MM.1S (cell line): ENCODE results near the gene FBF1.

Source experiments
- CTCF ChIP-seq: fragments of 300-600 bp; sonication (generic); IDR thresholded peaks from 2 replicates; pipeline ENCODE4 v1.5.1; 2016; ENCODE audit warnings: antibody characterized with exemption, low read length, mixed read lengths
- EZH2 ChIP-seq: fragments of 300-600 bp; sonication (generic); optimal IDR thresholded peaks from 2 replicates; pipeline ENCODE3; 2017; ENCODE audit warnings: low read depth, mild to moderate bottlenecking, antibody characterized with exemption, low read length, mixed read lengths
- EZH2phosphoT487 ChIP-seq: fragments of 300-600 bp; sonication (generic); IDR thresholded peaks from 2 replicates; pipeline ENCODE4 v1.6.1; 2018; ENCODE audit warnings: antibody characterized with exemption, low read length

GRCh38 chr17:75895370-75896155 is 45.3 kb downstream of the FBF1 start:
- TF ChIP-seq EZH2: no peak
- no peak for TF ChIP-seq EZH2phosphoT487
- TF ChIP-seq CTCF: peak; percentile 32
